KMS-11 (cell line): ENCODE results near the gene VPS25.
"Not testable (repeated sequence)": the region's sequence is repeated elsewhere in the genome, so short reads cannot be mapped to it uniquely, and the experiment has no call there.

ENCODE experiments used
- H2AFZ ChIP-seq: fragments of 200-600 bp; sonication (generic); 2 replicates; pipeline ENCODE4 v1.6.1; 2016; ENCODE audit warnings: antibody characterized with exemption, mixed run types, low read depth
- H3K27ac ChIP-seq: fragments of 200-600 bp; sonication (generic); 2 replicates; pipeline ENCODE4 v1.6.1; 2016; ENCODE audit warnings: mild to moderate bottlenecking, mixed run types
- H3K27me3 ChIP-seq: fragments of 200-600 bp; sonication (generic); 2 replicates; pipeline ENCODE4 v1.6.1; 2017; ENCODE audit warnings: mild to moderate bottlenecking, low read depth, mixed run types, moderate library complexity; ENCODE audit not compliant: insufficient read depth
- H3K36me3 ChIP-seq: fragments of 200-600 bp; sonication (generic); 2 replicates; pipeline ENCODE4 v1.6.1; 2017; ENCODE audit warnings: mild to moderate bottlenecking, mixed run types; ENCODE audit not compliant: insufficient read depth
- H3K4me1 ChIP-seq: fragments of 200-600 bp; sonication (generic); 2 replicates; pipeline ENCODE4 v1.6.1; 2016; ENCODE audit warnings: mild to moderate bottlenecking, low read depth, mixed run types; ENCODE audit not compliant: poor library complexity, severe bottlenecking
- H3K4me2 ChIP-seq: fragments of 200-600 bp; sonication (generic); 2 replicates; pipeline ENCODE4 v1.7.0; 2016; ENCODE audit warnings: mild to moderate bottlenecking, mixed run types
- H3K4me3 ChIP-seq: fragments of 200-600 bp; sonication (generic); IDR thresholded peaks from 2 replicates; pipeline ENCODE4 v1.6.1; 2017; ENCODE audit warnings: low read depth, low read length, mixed read lengths; ENCODE audit not compliant: insufficient read depth
- H3K79me2 ChIP-seq: fragments of 200-600 bp; sonication (generic); 2 replicates; pipeline ENCODE4 v1.6.1; 2016; ENCODE audit warnings: low read depth, mixed run types; ENCODE audit not compliant: insufficient read depth
- H3K9ac ChIP-seq: fragments of 200-600 bp; sonication (generic); 2 replicates; pipeline ENCODE4 v1.6.1; 2016; ENCODE audit warnings: mild to moderate bottlenecking, mixed run types
- H4K20me1 ChIP-seq: fragments of 200-600 bp; sonication (generic); 2 replicates; pipeline ENCODE4 v1.6.1; 2016; ENCODE audit warnings: mild to moderate bottlenecking, mixed run types; ENCODE audit not compliant: insufficient read depth
- CTCF ChIP-seq: fragments of 200-600 bp; sonication (generic); conservative IDR thresholded peaks from 2 replicates; pipeline ENCODE4 v1.6.1; 2017; ENCODE audit warnings: low read depth, mild to moderate bottlenecking, antibody characterized with exemption, low read length, moderate library complexity, mixed read lengths

The VPS25 gene

GRCh38 chr17:42767512-42767911 lies 5.7 kb upstream of the VPS25 start:
- H3K4me1 ChIP-seq: peaks cover 17% of the 10 kb centered on the region
- H3K36me3 ChIP-seq: no peaks in the 10 kb centered on the region
- H3K4me2 ChIP-seq: no peak overlapping the region
- H3K9ac ChIP-seq: no peak overlapping the region
- no peak for TF ChIP-seq CTCF
- no peak overlapping the region for H3K4me3 ChIP-seq
- H2AFZ ChIP-seq: no peak overlapping the region
- no peaks in the 10 kb centered on the region for H3K27me3 ChIP-seq
- H4K20me1 ChIP-seq: no peaks in the 10 kb centered on the region
- H3K79me2 ChIP-seq: no peaks in the 10 kb centered on the region
- no peak overlapping the region for H3K27ac ChIP-seq

- not testable (repeated sequence) for H4K20me1 ChIP-seq, H3K36me3 ChIP-seq
These were observed 5.2 kb upstream of the VPS25 start for GRCh38 chr17:42768006-42768405.

GRCh38 chr17:42769964-42770363 lies 3.3 kb upstream of the VPS25 start:
- H3K27me3 ChIP-seq, H3K4me2 ChIP-seq, H3K4me3 ChIP-seq, H3K36me3 ChIP-seq, H3K27ac ChIP-seq, H4K20me1 ChIP-seq, H3K9ac ChIP-seq, H2AFZ ChIP-seq, H3K79me2 ChIP-seq: not testable (repeated sequence)
- peaks cover 18% of the 10 kb centered on the region for H3K4me1 ChIP-seq

More at GRCh38 chr17:42768006-42768405, 5.2 kb upstream of the VPS25 start:
- not testable (repeated sequence) for H3K9ac ChIP-seq, H2AFZ ChIP-seq, H3K4me3 ChIP-seq, H3K4me2 ChIP-seq, H3K79me2 ChIP-seq, H3K27ac ChIP-seq, H3K27me3 ChIP-seq
- peaks cover 15% of the 10 kb centered on the region for H3K4me1 ChIP-seq

GRCh38 chr17:42772945-42773289 lies 332 bp upstream of the VPS25 start:
- Histone ChIP-seq H3K79me2 (peaks cover 4% of the 10 kb centered on the region; the same call in 1 of the 2 replicates), H3K9ac (peak overlapping the region; percentile 75), H3K4me3 (no peak overlapping the region), H3K27ac (peak overlapping the region; percentile 48), H3K4me2 (peak overlapping the region; percentile 89), H4K20me1 (no peaks in the 10 kb centered on the region), H3K4me1 (peaks cover 30% of the 10 kb centered on the region), H3K27me3 (no peaks in the 10 kb centered on the region), H2AFZ (peak overlapping the region; percentile 64), H3K36me3 (no peaks in the 10 kb centered on the region; the same call in 1 of the 2 replicates)
- no peak for TF ChIP-seq CTCF

GRCh38 chr17:42774066-42774745 lies 957 bp downstream of the VPS25 start:
- H3K4me1 ChIP-seq: peaks cover 30% of the 10 kb centered on the region
- peak overlapping the region; percentile 75; the same call in 1 of the 2 replicates for H3K9ac ChIP-seq
- H3K27me3 ChIP-seq: no peaks in the 10 kb centered on the region
- peak overlapping the region; percentile 48; the same call in 1 of the 2 replicates for H3K27ac ChIP-seq
- no peak overlapping the region for H3K4me3 ChIP-seq
- no peaks in the 10 kb centered on the region; the same call in 1 of the 2 replicates for H3K36me3 ChIP-seq
- H3K79me2 ChIP-seq: peaks cover 4% of the 10 kb centered on the region; the same call in 1 of the 2 replicates
- H3K4me2 ChIP-seq: peak overlapping the region; percentile 89
- TF ChIP-seq CTCF: no peak
- H4K20me1 ChIP-seq: no peaks in the 10 kb centered on the region
- H2AFZ ChIP-seq: peak overlapping the region; percentile 64; the same call in 1 of the 2 replicates
